GM18858 (cell line): ENCODE results near the gene RGS6.

ENCODE experiments used
- ATAC-seq: cut with Tn5 transposase; IDR thresholded peaks from one replicate; pipeline ENCODE4 v1.9.1; 2021; ENCODE audit not compliant: unreplicated experiment

The RGS6 gene

GRCh38 chr14:72301352-72301751 lies 369.1 kb downstream of the RGS6 start:
- no peak for ATAC-seq

GRCh38 chr14:72303930-72304329 lies 371.7 kb downstream of the RGS6 start:
- no peak for ATAC-seq

GRCh38 chr14:72305561-72305960 lies 373.3 kb downstream of the RGS6 start:
- no peak for ATAC-seq

GRCh38 chr14:72308967-72309485 lies 376.8 kb downstream of the RGS6 start:
- ATAC-seq = no peak

- ATAC-seq = no peak
Observed at GRCh38 chr14:72311116-72311515, 378.9 kb downstream of the RGS6 start.

GRCh38 chr14:72311516-72311915 lies 379.3 kb downstream of the RGS6 start:
- no peak for ATAC-seq

- ATAC-seq = no peak
Observed at GRCh38 chr14:72314808-72315435, 382.7 kb downstream of the RGS6 start.

- ATAC-seq = no peak
Observed at GRCh38 chr14:72315714-72316113, 383.5 kb downstream of the RGS6 start.

GRCh38 chr14:72318648-72319047 lies 386.4 kb downstream of the RGS6 start:
- no peak for ATAC-seq

- ATAC-seq = no peak
Observed at GRCh38 chr14:72332046-72332445, 399.8 kb downstream of the RGS6 start.

- no peak for ATAC-seq
Observed at GRCh38 chr14:72332871-72333270, 400.6 kb downstream of the RGS6 start.

GRCh38 chr14:72333357-72333756 lies 401.1 kb downstream of the RGS6 start:
- no peak for ATAC-seq

- ATAC-seq = no peak
Observed at GRCh38 chr14:72336311-72336980, 404.2 kb downstream of the RGS6 start.

- ATAC-seq = no peak
Observed at GRCh38 chr14:72341237-72341636, 409.0 kb downstream of the RGS6 start.

GRCh38 chr14:72341686-72342085 lies 409.5 kb downstream of the RGS6 start:
- ATAC-seq = no peak

- no peak for ATAC-seq
Observed at GRCh38 chr14:72347118-72347517, 414.9 kb downstream of the RGS6 start.

GRCh38 chr14:72350215-72350614 lies 418.0 kb downstream of the RGS6 start:
- no peak for ATAC-seq

- no peak for ATAC-seq
Observed at GRCh38 chr14:72352012-72352411, 419.8 kb downstream of the RGS6 start.

GRCh38 chr14:72366619-72367018 lies 434.4 kb downstream of the RGS6 start:
- no peak for ATAC-seq

GRCh38 chr14:72369106-72369505 lies 436.9 kb downstream of the RGS6 start:
- ATAC-seq = no peak

- no peak for ATAC-seq
Observed at GRCh38 chr14:72377016-72377415, 444.8 kb downstream of the RGS6 start.

- ATAC-seq = no peak
Observed at GRCh38 chr14:72380456-72380855, 448.2 kb downstream of the RGS6 start.

- ATAC-seq = no peak
Observed at GRCh38 chr14:72383865-72384264, 451.6 kb downstream of the RGS6 start.
